Kidney epithelial cell (primary cell): ENCODE measurements around the gene RTCA. TPM values are rescaled to one million over a fixed set of nuclear protein-coding genes. Genes with fewer than 3 reads are reported as not detected.
"Not testable (repeated sequence)": the region's sequence is repeated elsewhere in the genome, so short reads cannot be mapped to it uniquely, and the experiment has no call there.

Experiments used
- DNase-seq: peaks from one replicate; pipeline ENCODE4 v3.0.0-alpha.2; 2010; ENCODE audit warnings: low read depth
- H3K27me3 ChIP-seq: 2 replicates; pipeline ENCODE4 v1.6.0; 2011; ENCODE audit warnings: low read length; ENCODE audit not compliant: control insufficient read depth, insufficient read depth
- H3K36me3 ChIP-seq: 2 replicates; pipeline ENCODE4 v1.5.1; 2011; ENCODE audit warnings: low read length; ENCODE audit not compliant: control insufficient read depth, insufficient read depth
- H3K4me3 ChIP-seq: 2 replicates; pipeline ENCODE4 v1.5.1; 2011; ENCODE audit warnings: low read depth, mild to moderate bottlenecking, control low read depth, low read length
- CTCF ChIP-seq: IDR thresholded peaks from 2 replicates; pipeline ENCODE4 v1.5.1; 2011; ENCODE audit warnings: mild to moderate bottlenecking, moderate library complexity, low read length, control low read depth, inconsistent platforms; ENCODE audit not compliant: insufficient read depth, poor library complexity, severe bottlenecking
- total RNA-seq: library from RNA; depleted of rRNA; stranded (reverse); fragments of >200 nt; gene quantifications from 2 replicates; pipeline ENCODE4 v1.2.3, GENCODE V29; 2015

Gene RTCA
- total RNA-seq, 1 donor from 2014 or later, result 42.3 TPM

- no peak overlapping the region for H3K4me3 ChIP-seq
- H3K27me3 ChIP-seq, result no peaks in the 10 kb centered on the region
- H3K36me3 ChIP-seq, result no peaks in the 10 kb centered on the region
- no peak for DNase-seq
- no peak for TF ChIP-seq CTCF
Measured at GRCh38 chr1:100325415-100326324, 59.7 kb downstream of the RTCA start.

GRCh38 chr1:100326325-100326670, 60.3 kb downstream of the RTCA start:
- not testable (repeated sequence) for H3K36me3 ChIP-seq, DNase-seq, H3K4me3 ChIP-seq, H3K27me3 ChIP-seq

- H3K36me3 ChIP-seq, result no peaks in the 10 kb centered on the region
- no peak for TF ChIP-seq CTCF
- H3K4me3 ChIP-seq, result no peak overlapping the region
- DNase-seq, result no peak
- no peaks in the 10 kb centered on the region for H3K27me3 ChIP-seq
Measured at GRCh38 chr1:100328133-100328532, 62.1 kb downstream of the RTCA start.

GRCh38 chr1:100331146-100331545, 65.1 kb downstream of the RTCA start:
- H3K4me3 ChIP-seq, DNase-seq, H3K27me3 ChIP-seq, H3K36me3 ChIP-seq: not testable (repeated sequence)

- H3K4me3 ChIP-seq, result no peak overlapping the region
- H3K36me3 ChIP-seq, result no peaks in the 10 kb centered on the region
- no peak for TF ChIP-seq CTCF
- H3K27me3 ChIP-seq, result no peaks in the 10 kb centered on the region
- no peak for DNase-seq
Measured at GRCh38 chr1:100332331-100332730, 66.3 kb downstream of the RTCA start.

GRCh38 chr1:100335436-100335835, 69.4 kb downstream of the RTCA start:
- no peak for DNase-seq
- Histone ChIP-seq H3K4me3 (no peak overlapping the region), H3K27me3 (no peaks in the 10 kb centered on the region)

GRCh38 chr1:100337878-100338277, 71.9 kb downstream of the RTCA start:
- H3K4me3 ChIP-seq, DNase-seq, H3K36me3 ChIP-seq, H3K27me3 ChIP-seq: not testable (repeated sequence)

More at GRCh38 chr1:100335436-100335835, 69.4 kb downstream of the RTCA start:
- no peaks in the 10 kb centered on the region for H3K36me3 ChIP-seq
- no peak for TF ChIP-seq CTCF

GRCh38 chr1:100339735-100340134, 73.7 kb downstream of the RTCA start:
- not testable (repeated sequence) for H3K27me3 ChIP-seq, H3K36me3 ChIP-seq, DNase-seq, H3K4me3 ChIP-seq
